ENCODE data around the gene CAP1.
A peak's percentile ranks its signal among the peaks of the same experiment; 100 is the strongest.
"Not testable (repeated sequence)": the region's sequence is repeated elsewhere in the genome, so short reads cannot be mapped to it uniquely, and the experiment has no call there.

The CAP1 gene, protein sequence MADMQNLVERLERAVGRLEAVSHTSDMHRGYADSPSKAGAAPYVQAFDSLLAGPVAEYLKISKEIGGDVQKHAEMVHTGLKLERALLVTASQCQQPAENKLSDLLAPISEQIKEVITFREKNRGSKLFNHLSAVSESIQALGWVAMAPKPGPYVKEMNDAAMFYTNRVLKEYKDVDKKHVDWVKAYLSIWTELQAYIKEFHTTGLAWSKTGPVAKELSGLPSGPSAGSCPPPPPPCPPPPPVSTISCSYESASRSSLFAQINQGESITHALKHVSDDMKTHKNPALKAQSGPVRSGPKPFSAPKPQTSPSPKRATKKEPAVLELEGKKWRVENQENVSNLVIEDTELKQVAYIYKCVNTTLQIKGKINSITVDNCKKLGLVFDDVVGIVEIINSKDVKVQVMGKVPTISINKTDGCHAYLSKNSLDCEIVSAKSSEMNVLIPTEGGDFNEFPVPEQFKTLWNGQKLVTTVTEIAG

DNA sequence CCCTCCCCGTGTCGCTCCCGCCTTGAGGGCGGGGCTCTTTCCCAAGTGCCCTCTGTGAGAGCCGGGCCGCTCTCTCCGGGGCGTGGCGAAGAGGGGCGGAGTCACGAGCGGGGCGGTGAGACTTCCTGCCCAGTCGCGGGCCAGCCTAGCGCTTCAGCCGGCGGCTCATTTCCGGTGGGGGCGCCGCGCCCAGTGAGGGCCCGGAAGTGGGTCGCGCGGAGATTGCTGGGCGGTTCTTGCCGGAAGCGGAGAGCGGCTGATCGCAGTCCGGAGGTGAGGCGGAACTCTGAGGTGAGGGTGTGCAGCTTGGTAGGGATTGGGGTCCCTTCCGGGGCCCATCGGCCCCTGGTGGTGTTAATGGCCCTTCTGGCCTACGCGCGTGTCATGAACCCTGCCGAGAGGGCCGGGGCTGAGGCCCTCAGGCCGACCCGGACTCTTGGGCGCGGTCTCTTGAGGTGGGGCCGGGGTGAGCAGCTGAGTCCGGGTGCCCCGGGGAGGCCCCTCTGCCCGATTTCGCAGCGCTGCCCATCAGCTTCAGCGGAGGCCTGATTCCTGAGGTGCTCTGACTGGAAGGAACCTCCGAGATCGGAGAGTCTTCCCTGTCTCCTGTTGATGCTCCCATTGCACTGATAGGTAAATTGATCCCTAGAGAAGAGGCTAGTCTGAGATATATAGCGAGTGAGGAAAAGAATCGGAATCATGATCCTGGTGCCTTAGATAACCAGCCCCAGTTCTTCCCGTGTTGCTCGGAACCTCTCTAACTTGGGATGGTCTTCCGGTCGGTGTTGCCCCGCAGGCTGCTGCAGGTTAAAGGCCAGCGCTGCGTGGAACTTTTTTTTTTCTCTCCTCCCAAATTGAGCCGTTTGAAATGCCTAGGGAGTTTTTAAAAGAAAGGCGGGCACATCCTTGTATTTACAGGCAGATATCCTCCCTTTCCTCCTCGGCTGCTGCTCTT lies at the start of gene CAP1:
Gene CAP1 (plus strand): TSS at position 219 of the 955 bp plus-strand sequence. CDS start 18,618 bp downstream, outside the sequence.
- peaks cover 67% of the 10 kb centered on the region for H3K4me1 Mint-ChIP-seq
- no peaks in the 10 kb centered on the region for H3K27me3 Mint-ChIP-seq
- ATAC-seq, result peak; percentile 90
- H3K4me3 Mint-ChIP-seq, result peak within 1 kb of the TSS; percentile 85 to 89
- H3K9me3 Mint-ChIP-seq, result no peaks in the 10 kb centered on the region
- H3K27ac Mint-ChIP-seq, result peak within 1 kb of the TSS; percentile 95 to 97
- DNase-seq, result peak; percentile 100

GRCh38 chr1:39992234-39992633 lies 48.3 kb upstream of the CAP1 start:
- H3K27ac Mint-ChIP-seq, result no peak overlapping the region
- H3K9me3 Mint-ChIP-seq, result no peaks in the 10 kb centered on the region
- DNase-seq (no peak), ATAC-seq (no peak)
- H3K27me3 Mint-ChIP-seq, result no peaks in the 10 kb centered on the region
- H3K4me3 Mint-ChIP-seq, result no peak overlapping the region
- peaks cover 16% of the 10 kb centered on the region for H3K4me1 Mint-ChIP-seq

DNA sequence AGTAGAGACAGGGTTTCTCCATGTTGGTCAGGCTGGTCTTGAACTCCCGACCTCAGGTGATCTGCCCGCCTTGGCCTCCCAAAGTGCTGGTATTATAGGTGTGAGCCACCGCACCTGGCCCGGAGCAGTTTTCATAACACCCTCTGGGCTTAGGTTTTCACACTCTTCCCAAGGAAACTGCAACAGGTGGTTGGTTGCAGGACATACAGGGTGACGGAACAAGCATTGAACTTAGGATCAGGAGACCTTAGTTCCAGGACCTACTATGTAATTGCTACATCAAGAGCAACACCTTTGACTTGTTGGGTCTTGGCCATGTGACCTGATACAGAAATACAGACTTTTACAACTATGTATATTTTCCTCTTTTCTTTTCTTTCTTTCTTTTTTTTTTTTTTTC lies 47.6 kb upstream of the CAP1 start:
- H3K27me3 Mint-ChIP-seq, result no peaks in the 10 kb centered on the region
- ATAC-seq (no peak), DNase-seq (no peak)
- no peak overlapping the region for H3K4me3 Mint-ChIP-seq
- H3K4me1 Mint-ChIP-seq, result peaks cover 16% of the 10 kb centered on the region
- no peak overlapping the region for H3K27ac Mint-ChIP-seq
- no peaks in the 10 kb centered on the region for H3K9me3 Mint-ChIP-seq

GRCh38 chr1:39995973-39996393 lies 44.5 kb upstream of the CAP1 start:
- DNase-seq (no peak), ATAC-seq (peak; percentile 83)
- no peak overlapping the region for H3K4me3 Mint-ChIP-seq
- no peaks in the 10 kb centered on the region for H3K9me3 Mint-ChIP-seq
- peaks cover 16% of the 10 kb centered on the region for H3K4me1 Mint-ChIP-seq
- H3K27me3 Mint-ChIP-seq, result no peaks in the 10 kb centered on the region
- H3K27ac Mint-ChIP-seq, result peak overlapping the region; percentile 12 to 44

GRCh38 chr1:39996396-39997004 lies 44.0 kb upstream of the CAP1 start:
- ATAC-seq (no peak), DNase-seq (no peak)
- peak overlapping the region in 1 of 2 donors; percentile 67 for H3K27ac Mint-ChIP-seq
- no peak overlapping the region for H3K4me3 Mint-ChIP-seq
- peaks cover 16% of the 10 kb centered on the region for H3K4me1 Mint-ChIP-seq
- H3K9me3 Mint-ChIP-seq, result no peaks in the 10 kb centered on the region
- H3K27me3 Mint-ChIP-seq, result no peaks in the 10 kb centered on the region

GRCh38 chr1:40001456-40001855 lies 39.1 kb upstream of the CAP1 start:
- H3K27ac Mint-ChIP-seq, result peak overlapping the region in 1 of 2 donors; percentile 80
- H3K9me3 Mint-ChIP-seq, result no peaks in the 10 kb centered on the region
- H3K4me3 Mint-ChIP-seq, result no peak overlapping the region
- H3K27me3 Mint-ChIP-seq, result no peaks in the 10 kb centered on the region
- H3K4me1 Mint-ChIP-seq, result peaks cover 6% of the 10 kb centered on the region
- no peak for ATAC-seq
- DNase-seq, result no peak

DNA sequence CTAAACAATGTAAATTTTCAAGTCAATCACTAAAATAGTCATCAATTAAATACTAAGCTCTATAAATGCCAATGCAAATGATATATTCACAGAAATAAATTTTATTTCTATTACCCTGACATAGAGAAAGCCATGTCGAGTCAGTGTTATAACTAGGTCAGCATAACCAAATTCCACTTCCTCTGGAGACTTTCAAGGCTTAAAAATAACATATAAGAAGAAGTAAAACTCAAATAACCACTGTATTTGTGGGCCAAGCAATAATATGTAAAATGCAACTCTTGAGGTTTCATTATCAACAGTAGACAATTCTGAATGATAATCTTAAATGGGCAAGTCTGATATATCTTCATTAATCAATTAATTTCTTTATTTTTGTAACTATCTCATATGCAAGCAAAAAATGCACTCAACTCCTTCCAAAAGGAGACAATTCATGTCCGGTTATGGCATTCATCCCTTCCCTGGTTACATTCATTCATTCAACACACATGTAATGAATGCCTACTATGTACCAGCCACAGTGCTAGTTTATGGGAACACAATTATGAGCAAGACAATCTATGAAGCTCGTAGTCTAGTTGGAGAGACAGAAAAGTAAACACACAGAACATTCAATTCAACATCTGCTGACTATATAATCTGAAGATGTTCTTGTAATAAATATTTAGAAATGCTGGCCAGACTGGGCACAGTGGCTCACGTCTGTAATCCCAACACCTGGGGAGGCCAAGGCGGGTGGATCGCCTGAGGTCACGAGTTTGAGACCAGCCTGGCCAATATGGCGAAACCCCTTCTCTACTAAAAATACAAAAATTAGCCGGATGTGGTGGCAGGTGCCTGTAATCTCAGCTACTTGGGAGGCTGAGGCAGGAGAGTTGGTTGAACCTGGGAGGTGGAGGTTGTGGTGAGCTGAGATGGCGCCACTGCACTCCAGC lies 37.1 kb upstream of the CAP1 start:
- Mint-ChIP-seq H3K27me3 (no peaks in the 10 kb centered on the region), H3K27ac (no peak overlapping the region), H3K4me1 (no peaks in the 10 kb centered on the region), H3K4me3 (no peak overlapping the region), H3K9me3 (no peaks in the 10 kb centered on the region)
- ATAC-seq (no peak), DNase-seq (no peak)

- DNase-seq, result no peak
- H3K4me3 Mint-ChIP-seq, result no peak overlapping the region
Measured at GRCh38 chr1:40004857-40005256, 35.7 kb upstream of the CAP1 start.

GRCh38 chr1:40007481-40008034 lies 33.0 kb upstream of the CAP1 start:
- H3K9me3 Mint-ChIP-seq, result peaks cover 0 to 10% of the 10 kb centered on the region in 2 donors
- ATAC-seq, DNase-seq, H3K4me3 Mint-ChIP-seq, H3K27me3 Mint-ChIP-seq, H3K4me1 Mint-ChIP-seq, H3K27ac Mint-ChIP-seq: not testable (repeated sequence)

More at GRCh38 chr1:40004857-40005256, 35.7 kb upstream of the CAP1 start:
- no peak overlapping the region for H3K27ac Mint-ChIP-seq
- H3K9me3 Mint-ChIP-seq, result no peaks in the 10 kb centered on the region
- no peak for ATAC-seq
- no peaks in the 10 kb centered on the region for H3K27me3 Mint-ChIP-seq
- no peaks in the 10 kb centered on the region for H3K4me1 Mint-ChIP-seq

GRCh38 chr1:40011198-40011597 lies 29.3 kb upstream of the CAP1 start:
- DNase-seq (no peak), ATAC-seq (no peak)
- peaks cover 5% of the 10 kb centered on the region for H3K4me1 Mint-ChIP-seq
- no peaks in the 10 kb centered on the region for H3K27me3 Mint-ChIP-seq
- H3K9me3 Mint-ChIP-seq, result peaks cover 0 to 10% of the 10 kb centered on the region in 2 donors
- H3K4me3 Mint-ChIP-seq, result no peak overlapping the region
- H3K27ac Mint-ChIP-seq, result no peak overlapping the region

GRCh38 chr1:40014253-40014706 lies 26.2 kb upstream of the CAP1 start:
- ATAC-seq (peak; percentile 55), DNase-seq (no peak)
- Mint-ChIP-seq H3K27ac (no peak overlapping the region), H3K4me3 (no peak overlapping the region), H3K4me1 (peaks cover 5% of the 10 kb centered on the region), H3K27me3 (no peaks in the 10 kb centered on the region), H3K9me3 (peaks cover 4 to 10% of the 10 kb centered on the region in 2 donors)

DNA sequence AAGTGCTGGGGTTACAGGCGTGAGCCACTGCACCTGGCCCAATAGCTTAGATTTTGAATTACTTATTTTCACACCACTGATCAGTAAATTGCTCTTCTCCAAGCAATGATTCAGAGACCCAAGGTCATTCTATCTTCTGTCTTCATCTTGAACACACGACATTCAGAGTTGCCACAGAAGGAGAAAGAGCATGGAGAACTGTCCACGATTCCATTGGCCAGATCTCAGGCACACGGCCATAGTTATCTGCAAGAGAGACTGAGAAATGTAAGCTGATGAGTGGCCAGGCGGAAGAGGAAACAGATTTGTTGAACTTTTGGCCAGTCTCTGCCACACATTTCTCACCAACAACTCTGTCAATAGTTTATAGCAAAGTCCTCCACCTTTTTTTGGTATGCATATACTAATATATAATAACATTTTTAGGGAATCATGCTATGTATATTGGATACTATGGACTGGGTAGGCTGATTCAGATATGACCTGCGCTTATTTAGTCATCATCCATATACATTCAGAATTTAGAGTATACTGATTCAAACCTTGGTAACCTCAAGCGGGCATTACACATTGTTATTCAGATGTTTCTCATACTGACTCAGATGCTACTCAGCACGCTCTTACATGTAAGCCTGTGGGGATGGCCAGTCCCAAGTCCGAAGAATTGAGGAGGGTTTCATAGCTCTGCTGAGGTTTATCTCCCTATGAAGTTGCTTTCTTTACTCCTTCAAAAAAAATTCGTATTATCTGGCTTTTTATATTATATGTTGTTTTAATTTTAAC lies 25.5 kb upstream of the CAP1 start:
- Mint-ChIP-seq H3K9me3 (peaks cover 4 to 10% of the 10 kb centered on the region in 2 donors), H3K27ac (no peak overlapping the region)
- ATAC-seq, result no peak

DNA sequence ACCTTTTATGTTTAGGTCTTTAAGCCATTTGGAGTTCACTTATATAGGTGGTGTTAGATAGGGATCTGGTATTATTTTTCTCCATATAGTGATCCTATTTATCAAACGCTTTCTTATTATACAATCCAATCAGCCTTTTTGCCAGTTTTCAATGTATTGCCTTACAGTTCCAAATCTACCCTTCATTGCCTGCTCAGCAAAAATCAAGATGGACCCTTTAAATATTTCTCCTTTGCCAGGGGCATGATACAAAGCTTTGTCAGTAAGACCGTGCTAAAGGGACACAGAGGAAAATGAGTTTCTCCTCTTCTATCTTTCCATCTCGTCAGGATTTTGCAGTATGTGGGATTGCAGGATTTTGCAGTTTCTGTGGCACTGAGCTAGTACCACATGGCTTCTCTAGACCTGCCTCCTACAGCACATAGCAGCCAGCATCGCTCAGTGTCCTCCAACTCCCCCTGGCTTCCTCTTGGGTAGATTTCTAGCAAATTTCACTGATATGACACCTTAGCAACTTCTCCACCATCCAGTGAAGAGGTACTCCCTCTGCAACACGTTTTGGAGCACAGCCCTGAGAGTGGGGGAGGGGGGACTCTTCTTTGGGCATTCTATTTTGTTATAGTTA lies 22.5 kb upstream of the CAP1 start:
- Mint-ChIP-seq H3K27me3 (no peaks in the 10 kb centered on the region), H3K27ac (no peak overlapping the region), H3K9me3 (peaks cover 0 to 4% of the 10 kb centered on the region in 2 donors), H3K4me1 (peaks cover 5% of the 10 kb centered on the region), H3K4me3 (no peak overlapping the region)
- ATAC-seq, result no peak
- no peak for DNase-seq

More for the DNA sequence above, 25.5 kb upstream of the CAP1 start:
- H3K4me3 Mint-ChIP-seq, result no peak overlapping the region
- DNase-seq, result no peak
- H3K27me3 Mint-ChIP-seq, result no peaks in the 10 kb centered on the region
- H3K4me1 Mint-ChIP-seq, result peaks cover 5% of the 10 kb centered on the region
